Measurements from ENCODE around the gene TYK2. TPM values are rescaled to one million over a fixed set of nuclear protein-coding genes. Genes with fewer than 3 reads are reported as not detected.

The TYK2 gene
- total and polyA plus RNA-seq, 9 donors, result 55.4 to 118 (median 78.9) TPM

GRCh38 chr19:10321417-10321797, 59.0 kb downstream of the TYK2 start:
- H3K4me1 ChIP-seq (ENCODE audit: insufficient read depth), result no peaks in the 10 kb centered on the region
- no peak overlapping the region for H3K4me3 ChIP-seq
- 89 to 91% (median 91%) methylated on average over 11 of the region's 11 CpGs for WGBS, 3 donors
- H3K27me3 ChIP-seq, result no peaks in the 10 kb centered on the region
- intact Hi-C loops (cut with DNase I), result no loop called here
- H3K9me3 ChIP-seq, result no peaks in the 10 kb centered on the region
- TF ChIP-seq POLR2A (IDR thresholded peaks at IDR 0.05), result no peak
- TF ChIP-seq, protein P1, sequence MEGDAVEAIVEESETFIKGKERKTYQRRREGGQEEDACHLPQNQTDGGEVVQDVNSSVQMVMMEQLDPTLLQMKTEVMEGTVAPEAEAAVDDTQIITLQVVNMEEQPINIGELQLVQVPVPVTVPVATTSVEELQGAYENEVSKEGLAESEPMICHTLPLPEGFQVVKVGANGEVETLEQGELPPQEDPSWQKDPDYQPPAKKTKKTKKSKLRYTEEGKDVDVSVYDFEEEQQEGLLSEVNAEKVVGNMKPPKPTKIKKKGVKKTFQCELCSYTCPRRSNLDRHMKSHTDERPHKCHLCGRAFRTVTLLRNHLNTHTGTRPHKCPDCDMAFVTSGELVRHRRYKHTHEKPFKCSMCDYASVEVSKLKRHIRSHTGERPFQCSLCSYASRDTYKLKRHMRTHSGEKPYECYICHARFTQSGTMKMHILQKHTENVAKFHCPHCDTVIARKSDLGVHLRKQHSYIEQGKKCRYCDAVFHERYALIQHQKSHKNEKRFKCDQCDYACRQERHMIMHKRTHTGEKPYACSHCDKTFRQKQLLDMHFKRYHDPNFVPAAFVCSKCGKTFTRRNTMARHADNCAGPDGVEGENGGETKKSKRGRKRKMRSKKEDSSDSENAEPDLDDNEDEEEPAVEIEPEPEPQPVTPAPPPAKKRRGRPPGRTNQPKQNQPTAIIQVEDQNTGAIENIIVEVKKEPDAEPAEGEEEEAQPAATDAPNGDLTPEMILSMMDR (IDR thresholded peaks at IDR 0.05), result no peak
- TF ChIP-seq EP300 (IDR thresholded peaks at IDR 0.05), result no peak
- no peak for DNase-seq
- H3K36me3 ChIP-seq, result no peaks in the 10 kb centered on the region
- no peak overlapping the region for H3K27ac ChIP-seq

GRCh38 chr19:10320602-10321416, 59.6 kb downstream of the TYK2 start:
- H3K4me3 ChIP-seq, result no peak overlapping the region
- WGBS, 3 donors, result 89% methylated on average over 20 to 32 of the region's 32 CpGs
- TF ChIP-seq, protein P1 (IDR thresholded peaks at IDR 0.05), result no peak
- TF ChIP-seq POLR2A (IDR thresholded peaks at IDR 0.05) (no peak), EP300 (IDR thresholded peaks at IDR 0.05) (no peak)
- H3K27ac ChIP-seq, result no peak overlapping the region
- H3K27me3 ChIP-seq, result no peaks in the 10 kb centered on the region
- no peaks in the 10 kb centered on the region for H3K36me3 ChIP-seq
- H3K9me3 ChIP-seq, result no peaks in the 10 kb centered on the region
- intact Hi-C loops (cut with DNase I), result no loop called here
- no peak for DNase-seq
- H3K4me1 ChIP-seq (ENCODE audit: insufficient read depth), result peaks cover 1% of the 10 kb centered on the region

DNA sequence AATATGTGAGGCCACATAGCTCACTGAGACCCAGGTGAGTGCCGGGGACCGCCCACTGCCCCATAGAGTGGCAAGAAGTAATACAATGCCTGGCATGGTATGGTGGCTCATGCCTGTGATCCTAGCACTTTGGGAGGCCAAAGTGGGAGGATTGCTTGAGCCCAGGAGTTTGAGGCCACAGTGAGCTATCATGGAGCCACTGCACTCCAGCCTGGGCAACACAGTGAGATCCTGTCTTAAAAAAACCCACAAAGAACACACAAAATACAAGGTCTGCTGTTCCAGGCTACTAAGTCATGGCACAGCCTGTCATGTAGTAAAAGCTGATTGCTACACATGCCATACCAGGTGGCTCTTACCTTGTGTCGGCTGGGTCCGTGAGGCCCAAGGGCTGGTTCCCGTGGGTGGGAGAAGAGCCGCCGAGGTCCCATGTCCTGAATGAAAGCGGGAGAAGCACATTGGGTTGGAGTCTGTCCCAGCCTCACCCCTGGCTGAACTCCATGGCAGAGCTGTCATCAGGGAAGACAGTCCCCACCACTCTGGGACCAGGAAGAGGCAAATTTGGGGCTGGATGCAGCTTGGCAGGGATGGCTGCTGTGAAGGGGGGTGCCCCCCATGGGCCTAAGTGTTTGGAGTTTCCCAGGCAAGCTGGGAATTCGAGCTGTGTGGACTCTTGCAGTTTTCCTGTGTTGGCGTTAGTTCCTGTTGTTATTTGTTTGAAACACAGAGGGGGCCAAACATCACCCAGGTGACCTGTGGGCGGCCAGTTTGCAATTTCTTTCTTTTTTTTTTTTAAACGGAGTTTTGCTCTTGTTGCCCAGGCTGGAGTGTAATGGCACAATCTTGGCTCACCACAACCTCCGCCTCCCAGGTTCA, 61.3 kb downstream of the TYK2 start:
- peaks cover 3% of the 10 kb centered on the region for H3K4me1 ChIP-seq (ENCODE audit: insufficient read depth)
- TF ChIP-seq, protein P1 (IDR thresholded peaks at IDR 0.05), result no peak
- TF ChIP-seq POLR2A (IDR thresholded peaks at IDR 0.05), result no peak
- H3K27ac ChIP-seq, result no peak overlapping the region
- no peak for DNase-seq
- H3K4me3 ChIP-seq, result no peak overlapping the region
- 86 to 91% (median 87%) methylated on average over 13 of the region's 13 CpGs for WGBS, 3 donors
- intact Hi-C loops (cut with DNase I), result no loop called here
- no peaks in the 10 kb centered on the region for H3K9me3 ChIP-seq
- H3K27me3 ChIP-seq, result no peaks in the 10 kb centered on the region
- H3K36me3 ChIP-seq, result no peaks in the 10 kb centered on the region

DNA sequence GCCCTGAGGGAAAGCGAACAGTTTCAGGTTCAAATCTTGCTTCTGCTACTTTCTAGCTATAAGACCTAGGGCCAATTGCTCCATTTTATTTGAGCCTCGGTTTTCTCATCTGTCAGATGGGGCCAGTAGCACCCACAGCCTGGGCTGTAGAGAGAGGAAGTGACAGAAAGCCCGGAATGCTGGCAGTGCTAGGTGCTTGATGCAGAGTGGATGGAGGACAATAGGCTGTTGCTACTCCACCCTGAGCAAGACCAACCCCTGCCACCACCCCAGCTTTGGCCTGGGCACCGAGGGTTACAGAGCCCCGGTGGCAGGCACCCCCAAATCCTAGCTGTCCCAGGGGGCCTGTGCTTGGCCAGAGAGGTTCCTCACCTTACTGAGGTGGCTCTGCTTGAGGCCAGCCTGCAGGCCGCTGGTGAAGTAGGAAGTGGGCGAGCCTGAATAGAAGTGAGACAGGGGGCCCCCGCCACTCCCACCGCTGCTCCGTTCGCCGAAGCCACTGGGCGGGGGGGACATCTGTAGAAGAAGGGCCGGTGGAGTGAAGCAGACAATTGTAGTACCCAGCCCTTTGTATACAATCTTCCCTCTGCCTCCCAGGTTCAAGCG, 62.4 kb downstream of the TYK2 start:
- no peak for DNase-seq
- H3K4me1 ChIP-seq (ENCODE audit: insufficient read depth), result peaks cover 3% of the 10 kb centered on the region
- H3K27me3 ChIP-seq, result no peaks in the 10 kb centered on the region
- TF ChIP-seq EP300 (IDR thresholded peaks at IDR 0.05) (no peak), POLR2A (IDR thresholded peaks at IDR 0.05) (no peak)
- TF ChIP-seq, protein P1 (IDR thresholded peaks at IDR 0.05), result no peak
- 87 to 91% (median 88%) methylated on average over 15 of the region's 15 CpGs for WGBS, 3 donors
- no peaks in the 10 kb centered on the region for H3K9me3 ChIP-seq
- H3K36me3 ChIP-seq, result no peaks in the 10 kb centered on the region
- H3K4me3 ChIP-seq, result no peak overlapping the region
- intact Hi-C loops (cut with DNase I), result no loop called here
- H3K27ac ChIP-seq, result no peak overlapping the region

All from ovary (tissue), 9 donors.